ENCODE data around the gene CCDC122.

DNA sequence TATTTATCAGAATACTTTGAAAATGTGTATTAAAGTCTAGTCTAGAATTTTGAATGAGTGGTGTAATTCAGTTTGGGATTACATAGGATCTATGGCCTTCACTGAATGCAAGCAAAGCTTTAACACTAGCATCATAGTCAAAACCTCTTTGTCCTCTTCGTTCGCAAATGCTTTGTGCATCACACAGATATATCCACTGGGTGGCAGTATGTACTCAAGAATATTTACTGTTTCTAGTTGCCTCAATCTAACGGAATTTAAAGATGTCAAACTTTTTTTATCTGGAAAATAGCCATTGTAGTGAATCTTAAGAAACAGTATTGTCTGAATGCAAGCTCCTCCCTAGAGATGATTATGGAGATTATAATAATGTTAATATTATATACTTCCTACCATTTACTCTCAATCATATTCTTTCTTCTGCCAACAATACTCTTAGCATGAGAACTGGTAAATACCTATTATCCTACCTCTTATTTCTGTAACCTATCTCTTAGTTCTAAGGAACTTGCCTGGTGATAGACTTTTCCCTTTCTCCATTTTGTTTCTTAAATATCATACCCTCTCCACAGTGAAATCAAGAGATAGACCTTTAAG is 26.0 kb upstream of the CCDC122 start:
- TF ChIP-seq, protein P1, sequence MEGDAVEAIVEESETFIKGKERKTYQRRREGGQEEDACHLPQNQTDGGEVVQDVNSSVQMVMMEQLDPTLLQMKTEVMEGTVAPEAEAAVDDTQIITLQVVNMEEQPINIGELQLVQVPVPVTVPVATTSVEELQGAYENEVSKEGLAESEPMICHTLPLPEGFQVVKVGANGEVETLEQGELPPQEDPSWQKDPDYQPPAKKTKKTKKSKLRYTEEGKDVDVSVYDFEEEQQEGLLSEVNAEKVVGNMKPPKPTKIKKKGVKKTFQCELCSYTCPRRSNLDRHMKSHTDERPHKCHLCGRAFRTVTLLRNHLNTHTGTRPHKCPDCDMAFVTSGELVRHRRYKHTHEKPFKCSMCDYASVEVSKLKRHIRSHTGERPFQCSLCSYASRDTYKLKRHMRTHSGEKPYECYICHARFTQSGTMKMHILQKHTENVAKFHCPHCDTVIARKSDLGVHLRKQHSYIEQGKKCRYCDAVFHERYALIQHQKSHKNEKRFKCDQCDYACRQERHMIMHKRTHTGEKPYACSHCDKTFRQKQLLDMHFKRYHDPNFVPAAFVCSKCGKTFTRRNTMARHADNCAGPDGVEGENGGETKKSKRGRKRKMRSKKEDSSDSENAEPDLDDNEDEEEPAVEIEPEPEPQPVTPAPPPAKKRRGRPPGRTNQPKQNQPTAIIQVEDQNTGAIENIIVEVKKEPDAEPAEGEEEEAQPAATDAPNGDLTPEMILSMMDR (conservative IDR thresholded peaks at IDR 0.05) = peak; percentile 77
- no peak for TF ChIP-seq EZH2 (IDR thresholded peaks at IDR 0.05; ENCODE audit: low read depth)
